Body of pancreas (tissue), 4 donors: ENCODE measurements around the gene IRAK3. TPM values are rescaled to one million over a fixed set of nuclear protein-coding genes. Genes with fewer than 3 reads are reported as not detected.

ENCODE experiments used
- ATAC-seq: fragments of 150-250 bp; one replicate; pipeline ENCODE4 v1.9.1; 2016
- DNase-seq, 4 donors: peaks; one replicate each; pipeline ENCODE4 v3.0.0-alpha.2; 2019
- H3K27ac ChIP-seq, 4 donors: fragments of 200-600 bp; sonication (generic); 1 replicate in 3 of 4; 2 replicates in 1 of 4; pipeline versions ENCODE4 v1.5.1 to v1.6.1; 2016 to 2019; ENCODE audit warnings: mild to moderate bottlenecking in 1 of 4, mixed read lengths in 1 of 4, moderate library complexity in 1 of 4
- H3K27me3 ChIP-seq, 2 donors: fragments of 200-600 bp; sonication (generic); one replicate each; pipeline ENCODE4 v1.6.0; 2016; ENCODE audit warnings: mild to moderate bottlenecking in 1 of 2
- H3K36me3 ChIP-seq, 2 donors: fragments of 200-600 bp; sonication (generic); replicated peaks in 1 of 2; 2 replicates each; pipeline ENCODE4 v1.5.1; 2016; ENCODE audit warnings: low read depth in 2 of 2; ENCODE audit not compliant: insufficient read depth in 1 of 2
- H3K4me1 ChIP-seq: fragments of 200-600 bp; sonication (generic); one replicate; pipeline ENCODE4 v1.6.0; 2016
- H3K4me3 ChIP-seq, 2 donors: fragments of 200-600 bp; sonication (generic); 1 replicate in 1 of 2; 2 replicates in 1 of 2; pipeline ENCODE4 v1.5.1; 2016 to 2019
- H3K9me3 ChIP-seq, 3 donors: fragments of 200-600 bp; sonication (generic); 1 replicate in 2 of 3; 2 replicates in 1 of 3; pipeline ENCODE4 v1.5.1; 2016
- CTCF ChIP-seq, 7 experiments: fragments of 450-650 bp in 4 of 7; fragments of 200-600 bp in 3 of 7; sonication (generic) in 3 of 7; IDR thresholded peaks; one replicate each; pipeline ENCODE4 v1.5.1; 2016 to 2019; ENCODE audit warnings: antibody characterized with exemption in 7 of 7
- POLR2A ChIP-seq, 3 donors: fragments of 450-650 bp; IDR thresholded peaks; one replicate each; pipeline ENCODE4 v1.6.1; 2016; ENCODE audit warnings: antibody characterized with exemption in 3 of 3, mild to moderate bottlenecking in 2 of 3
- WGBS, 2 donors: methylation state at CpG; one replicate each; pipeline ENCODE4 v1.1.5; 2017; 5-methylcytosine and 5-hydroxymethylcytosine counted together
- intact Hi-C: fragments of 100-400 bp; cut with DNase I; formaldehyde crosslinking; loops from one replicate; pipeline ENCODE4 v1.15.1; 2023
- total RNA-seq, 2 donors: library from RNA; depleted of rRNA; stranded (reverse); fragments of >200 nt; gene quantifications; one replicate each; pipeline ENCODE4 v1.1.0, GENCODE V29; 2016

The IRAK3 gene
- total RNA-seq, 2 donors from 2014 or later: 6.2 to 6.3 TPM

GRCh38 chr12:66143868-66144267 lies 45.1 kb upstream of the IRAK3 start:
- no peak overlapping the region for H3K4me3 ChIP-seq
- no peak for ATAC-seq
- H3K36me3 ChIP-seq: peaks cover 0 to 10% of the 10 kb centered on the region in 2 donors
- H3K27ac ChIP-seq: no peak overlapping the region
- H3K9me3 ChIP-seq: peaks cover 0 to 5% (median 0%) of the 10 kb centered on the region in 3 donors
- H3K27me3 ChIP-seq: no peaks in the 10 kb centered on the region
- intact Hi-C loops: no loop called here
- H3K4me1 ChIP-seq: peaks cover 7% of the 10 kb centered on the region
- 86 to 90% methylated on average over 1 of the region's 1 CpG for WGBS, 2 donors
- no peak for TF ChIP-seq CTCF (IDR thresholded peaks at IDR 0.05)
- no peak for TF ChIP-seq POLR2A (IDR thresholded peaks at IDR 0.05)
- DNase-seq: no peak

GRCh38 chr12:66144791-66145754 lies 43.9 kb upstream of the IRAK3 start:
- TF ChIP-seq POLR2A (IDR thresholded peaks at IDR 0.05) (no peak), CTCF (IDR thresholded peaks at IDR 0.05) (peak in 6 of 7 experiments; percentile 30 to 73 (median 56))
- Histone ChIP-seq H3K4me3 (no peak overlapping the region), H3K4me1 (peaks cover 7% of the 10 kb centered on the region), H3K36me3 (peaks cover 0 to 6% of the 10 kb centered on the region in 2 donors), H3K27me3 (no peaks in the 10 kb centered on the region), H3K9me3 (peaks cover 0 to 5% (median 0%) of the 10 kb centered on the region in 3 donors), H3K27ac (peak overlapping the region in 2 of 4 donors; percentile 31 to 62)
- WGBS, 2 donors: 39 to 58% methylated on average over 7 of the region's 7 CpGs
- DNase-seq (peak; percentile 29 to 72 (median 44)), ATAC-seq (peak; percentile 79)
- intact Hi-C loops: no loop called here

- Histone ChIP-seq H3K27ac (no peak overlapping the region), H3K4me3 (no peak overlapping the region), H3K4me1 (peaks cover 3% of the 10 kb centered on the region), H3K9me3 (no peaks in the 10 kb centered on the region), H3K36me3 (peaks cover 0 to 3% of the 10 kb centered on the region in 2 donors), H3K27me3 (no peaks in the 10 kb centered on the region)
- TF ChIP-seq POLR2A (IDR thresholded peaks at IDR 0.05) (no peak), CTCF (IDR thresholded peaks at IDR 0.05) (no peak)
- ATAC-seq: no peak
- WGBS, 2 donors: 78 to 83% methylated on average over 5 of the region's 5 CpGs
- peak in 3 of 4 donors; percentile 33 to 66 (median 47) for DNase-seq
- intact Hi-C loops: no loop called here
These were observed 39.2 kb upstream of the IRAK3 start for GRCh38 chr12:66149702-66150398.

- H3K36me3 ChIP-seq: peaks cover 0 to 3% of the 10 kb centered on the region in 2 donors
- H3K4me3 ChIP-seq: no peak overlapping the region
- H3K4me1 ChIP-seq: no peaks in the 10 kb centered on the region
- no peak for ATAC-seq
- no peak overlapping the region for H3K27ac ChIP-seq
- no peak for TF ChIP-seq CTCF (IDR thresholded peaks at IDR 0.05)
- no peak for TF ChIP-seq POLR2A (IDR thresholded peaks at IDR 0.05)
- WGBS, 2 donors: 82 to 89% methylated on average over 1 of the region's 1 CpG
- DNase-seq: no peak
- no peaks in the 10 kb centered on the region for H3K9me3 ChIP-seq
- no peaks in the 10 kb centered on the region for H3K27me3 ChIP-seq
- intact Hi-C loops: no loop called here
These were observed 36.3 kb upstream of the IRAK3 start for GRCh38 chr12:66152732-66153131.
